Neutrophil (primary cell): ENCODE measurements around the gene CD79B.

Source experiments
- H3K27ac ChIP-seq: fragments of 200-600 bp; sonication (generic); 2 replicates; pipeline ENCODE4 v1.5.1; 2016; ENCODE audit warnings: mild to moderate bottlenecking, moderate library complexity
- H3K27me3 ChIP-seq: fragments of 200-600 bp; sonication (generic); 2 replicates; pipeline ENCODE4 v1.6.0; 2016; ENCODE audit warnings: mild to moderate bottlenecking
- H3K36me3 ChIP-seq: fragments of 200-600 bp; sonication (generic); 2 replicates; pipeline ENCODE4 v1.5.1; 2017
- H3K4me1 ChIP-seq, 2 experiments: fragments of 200-600 bp in 1 of 2; sonication (generic) in 1 of 2; 1 replicate in 1 of 2; 2 replicates in 1 of 2; pipeline versions ENCODE4 v1.5.1 to v1.6.1; 2013 to 2016; ENCODE audit warnings: low read depth in 1 of 2, low read length in 1 of 2, mild to moderate bottlenecking in 1 of 2, moderate library complexity in 1 of 2; ENCODE audit not compliant: control insufficient read depth in 1 of 2, insufficient read depth in 1 of 2
- H3K4me3 ChIP-seq, 2 experiments: fragments of 200-600 bp in 1 of 2; sonication (generic) in 1 of 2; 1 replicate in 1 of 2; 2 replicates in 1 of 2; pipeline ENCODE4 v1.5.1; 2013 to 2016; ENCODE audit warnings: low read depth in 1 of 2, low read length in 1 of 2, mild to moderate bottlenecking in 1 of 2, moderate library complexity in 1 of 2
- H3K9me3 ChIP-seq: fragments of 200-600 bp; sonication (generic); 2 replicates; pipeline ENCODE4 v1.5.1; 2016
- CTCF ChIP-seq: fragments of 200-600 bp; sonication (generic); IDR thresholded peaks from 2 replicates; pipeline ENCODE4 v1.5.1; 2016; ENCODE audit warnings: antibody characterized with exemption

CD79B gene

DNA sequence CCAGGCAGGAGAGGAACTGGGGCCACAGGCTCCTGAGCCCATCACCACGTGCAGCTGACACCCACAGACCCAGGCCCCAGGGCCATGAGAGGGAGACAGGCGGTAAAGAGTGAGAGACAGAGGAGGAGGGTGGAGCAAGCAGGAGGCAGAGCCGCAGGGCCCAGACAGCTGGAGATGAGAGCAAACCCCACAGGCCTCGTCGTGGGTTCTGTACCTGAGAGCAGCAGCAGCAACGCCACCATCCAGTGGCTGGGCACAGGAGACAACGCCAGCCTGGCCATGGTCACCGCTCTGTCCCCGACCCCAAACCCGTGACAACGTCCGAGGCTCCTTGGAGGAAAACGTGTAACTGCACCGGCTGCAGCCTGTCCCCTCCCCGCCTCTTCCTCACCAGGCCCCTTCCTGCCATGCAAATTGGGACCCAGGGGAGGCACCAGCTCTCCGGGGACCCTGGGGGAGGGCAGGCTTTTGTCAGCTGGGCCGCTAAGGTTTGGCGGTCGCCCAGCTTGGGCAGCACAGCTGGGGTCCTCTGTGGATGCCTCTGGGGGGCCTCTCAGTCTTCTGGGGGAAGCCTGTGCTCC, at the start of gene CD79B:
TSS of gene CD79B (minus strand) at position 351 of the 581 bp plus-strand sequence. CDS start at position 281, 70 bp downstream.
- H3K4me1 ChIP-seq: peaks cover 12 to 13% of the 10 kb centered on the region in 2 experiments
- no peak within 1 kb of the TSS for H3K4me3 ChIP-seq
- H3K27me3 ChIP-seq: peaks cover 12% of the 10 kb centered on the region
- no peaks in the 10 kb centered on the region for H3K9me3 ChIP-seq
- H3K27ac ChIP-seq: no peak within 1 kb of the TSS
- H3K36me3 ChIP-seq: no peaks in the 10 kb centered on the region
- TF ChIP-seq CTCF: no peak

DNA sequence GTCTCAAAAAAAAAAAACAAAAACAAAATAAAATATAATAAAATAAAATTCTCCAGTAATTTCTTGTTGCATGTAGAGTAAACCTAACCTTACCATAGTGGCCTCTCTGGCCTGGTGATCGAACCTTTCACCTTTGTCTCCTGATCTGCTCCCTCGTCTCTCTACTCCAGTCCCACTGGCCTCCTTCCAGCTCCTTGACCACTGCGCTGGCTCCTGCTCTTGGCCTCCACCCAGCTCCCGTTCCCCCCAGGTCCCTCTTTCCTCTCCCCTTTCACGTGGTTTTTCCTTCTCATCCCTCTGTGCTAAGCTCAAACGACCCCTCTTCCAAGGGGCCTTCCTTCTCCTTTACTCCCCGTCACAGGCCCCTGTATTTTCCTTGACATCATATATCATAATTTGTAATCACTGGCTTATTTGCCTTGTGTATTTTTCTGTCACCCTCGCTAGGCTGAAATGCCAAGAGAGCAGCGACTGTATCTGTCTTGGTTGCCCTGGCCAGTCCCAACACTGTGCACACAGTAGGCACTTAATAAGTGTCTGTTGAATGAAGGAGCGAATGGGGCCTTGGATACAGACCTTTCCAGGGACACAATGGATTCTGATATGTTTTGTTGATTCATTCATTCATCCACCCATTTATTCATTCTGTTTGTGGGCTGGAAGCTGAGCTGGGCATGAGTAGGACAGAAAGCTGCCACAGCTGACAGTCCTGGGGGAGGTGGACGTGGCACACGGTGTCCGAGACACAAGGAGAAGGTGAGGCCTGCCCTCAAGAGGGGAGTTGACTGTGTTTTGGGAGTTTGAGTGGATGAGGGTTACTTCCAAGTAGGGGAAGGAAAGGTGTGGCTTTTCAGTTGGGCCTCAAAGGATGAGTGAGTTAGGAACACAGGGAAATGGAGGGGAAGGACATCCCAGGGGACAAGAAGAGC, 46.4 kb upstream of the CD79B start:
- no peak for TF ChIP-seq CTCF
- H3K9me3 ChIP-seq: no peaks in the 10 kb centered on the region
- H3K27me3 ChIP-seq: no peaks in the 10 kb centered on the region
- no peak overlapping the region for H3K4me3 ChIP-seq
- H3K27ac ChIP-seq: no peak overlapping the region
- no peaks in the 10 kb centered on the region for H3K36me3 ChIP-seq
- H3K4me1 ChIP-seq: no peaks in the 10 kb centered on the region

DNA sequence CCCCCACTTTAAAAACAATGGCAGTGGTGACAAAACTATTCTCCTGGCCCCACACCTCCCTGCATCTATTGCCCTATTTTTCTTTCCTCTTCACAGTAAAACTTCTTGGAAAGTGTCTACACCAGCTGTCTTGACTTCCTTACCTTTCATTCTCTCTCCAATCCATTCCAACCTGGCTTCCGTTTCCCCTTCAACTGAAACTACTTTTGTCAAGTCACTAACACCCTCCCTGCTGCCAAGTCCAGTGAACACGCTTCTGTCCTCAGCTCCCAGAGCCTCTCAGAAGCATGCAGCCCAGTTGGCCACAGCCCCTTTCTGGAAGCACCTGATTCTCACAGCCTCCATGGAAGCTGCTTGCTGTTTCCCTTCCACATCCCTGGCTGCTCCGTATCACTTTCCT, 44.6 kb upstream of the CD79B start:
- TF ChIP-seq CTCF: no peak
- no peaks in the 10 kb centered on the region for H3K4me1 ChIP-seq
- no peaks in the 10 kb centered on the region for H3K27me3 ChIP-seq
- no peak overlapping the region for H3K4me3 ChIP-seq
- H3K9me3 ChIP-seq: no peaks in the 10 kb centered on the region
- H3K27ac ChIP-seq: no peak overlapping the region
- H3K36me3 ChIP-seq: no peaks in the 10 kb centered on the region

DNA sequence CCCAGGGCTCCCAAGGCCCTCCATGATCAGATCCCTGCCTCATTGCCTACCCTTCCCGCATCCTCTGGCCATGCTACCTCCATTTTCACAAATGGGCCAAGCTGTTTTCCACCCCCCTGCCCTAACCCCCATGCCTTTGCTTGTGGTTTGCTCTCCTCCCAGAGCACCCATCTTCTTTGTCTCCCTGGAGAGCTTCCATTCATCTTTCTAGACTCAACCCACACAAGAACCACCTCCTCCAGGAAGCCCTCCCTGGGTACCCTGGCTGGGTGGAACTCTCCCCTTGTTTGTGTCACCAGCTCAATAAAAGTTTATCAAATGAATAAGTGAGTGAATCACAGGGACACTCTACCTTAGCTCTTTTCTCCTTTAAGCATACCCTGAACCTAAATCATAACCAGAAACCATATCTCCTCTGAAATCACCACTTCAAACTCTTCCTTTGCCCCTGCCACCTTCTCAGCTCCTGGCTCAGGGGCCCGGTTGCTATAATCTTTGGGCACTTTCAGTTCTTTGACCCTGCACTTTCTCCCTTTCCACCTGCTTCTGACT, 43.5 kb upstream of the CD79B start:
- Histone ChIP-seq H3K9me3 (no peaks in the 10 kb centered on the region), H3K4me1 (no peaks in the 10 kb centered on the region), H3K27ac (no peak overlapping the region), H3K27me3 (no peaks in the 10 kb centered on the region), H3K36me3 (no peaks in the 10 kb centered on the region), H3K4me3 (no peak overlapping the region)
- no peak for TF ChIP-seq CTCF

- H3K36me3 ChIP-seq: no peaks in the 10 kb centered on the region
- no peak overlapping the region for H3K27ac ChIP-seq
- no peaks in the 10 kb centered on the region for H3K27me3 ChIP-seq
- no peak for TF ChIP-seq CTCF
- H3K4me3 ChIP-seq: no peak overlapping the region
- no peaks in the 10 kb centered on the region for H3K4me1 ChIP-seq
- H3K9me3 ChIP-seq: no peaks in the 10 kb centered on the region
Measured at GRCh38 chr17:63974594-63975192, 42.6 kb upstream of the CD79B start.
